Heart left ventricle (tissue), 16 donors: ENCODE data around the gene NR3C1. TPM values are rescaled to one million over a fixed set of nuclear protein-coding genes. Genes with fewer than 3 reads are reported as not detected.

ENCODE experiments used
- ATAC-seq, 4 donors: fragments of 200-7000 bp; cut with Tn5 transposase; one replicate each; pipeline ENCODE4 v1.9.1; 2020 to 2022; ENCODE audit warnings: moderate library complexity in 4 of 4, mild to moderate bottlenecking in 3 of 4, moderate number of reproducible peaks in 1 of 4
- DNase-seq, 5 donors: peaks; one replicate each; pipeline ENCODE4 v3.0.0-alpha.2; 2020
- H3K27ac ChIP-seq, 12 donors: fragments of 200-600 bp; sonication (generic) in 4 of 12; one replicate each; pipeline versions ENCODE4 v1.5.0 to v1.8.0; 2016 to 2022; ENCODE audit warnings: mild to moderate bottlenecking in 2 of 12
- H3K27me3 ChIP-seq, 9 donors: fragments of 200-600 bp; sonication (generic) in 2 of 9; one replicate each; pipeline versions ENCODE4 v1.5.1 to v1.8.0; 2016 to 2022; ENCODE audit warnings: mild to moderate bottlenecking in 3 of 9
- H3K36me3 ChIP-seq, 9 donors: fragments of 200-600 bp; sonication (generic) in 2 of 9; one replicate each; pipeline versions ENCODE4 v1.5.0 to v1.8.0; 2018 to 2022; ENCODE audit warnings: mild to moderate bottlenecking in 2 of 9
- H3K4me1 ChIP-seq, 12 donors: fragments of 200-600 bp; sonication (generic) in 4 of 12; one replicate each; pipeline versions ENCODE4 v1.5.0 to v1.8.0; 2016 to 2022; ENCODE audit warnings: mild to moderate bottlenecking in 3 of 12
- H3K4me3 ChIP-seq, 12 donors: fragments of 200-600 bp; sonication (generic) in 4 of 12; one replicate each; pipeline versions ENCODE4 v1.5.0 to v1.8.0; 2017 to 2022; ENCODE audit warnings: mild to moderate bottlenecking in 9 of 12, moderate library complexity in 4 of 12
- H3K9me3 ChIP-seq, 12 donors: fragments of 200-600 bp; sonication (generic) in 4 of 12; one replicate each; pipeline versions ENCODE4 v1.5.0 to v1.8.0; 2016 to 2022; ENCODE audit warnings: mild to moderate bottlenecking in 1 of 12
- POLR2A ChIP-seq, 2 donors: fragments of 450-650 bp; IDR thresholded peaks; one replicate each; pipeline ENCODE4 v1.6.1; 2017; ENCODE audit warnings: antibody characterized with exemption in 2 of 2, mild to moderate bottlenecking in 2 of 2, moderate library complexity in 2 of 2
- WGBS, 4 donors: extraction: QIAGEN DNeasy Blood & Tissue Kit in 2 of 4; methylation state at CpG; one replicate each; pipeline versions ENCODE4 v1.1.5 to v1.1.7; 2013 to 2018; 5-methylcytosine and 5-hydroxymethylcytosine counted together
- intact Hi-C, 10 donors: fragments of 100-400 bp; cut with DNase I; formaldehyde crosslinking; loops; one replicate each; pipeline versions ENCODE4 v1.11.1 to v1.14.2; 2022
- polyA plus RNA-seq, 2 donors: library from polyadenylated mRNA; stranded (reverse); fragments of 200-250 nt; gene quantifications; one replicate each; pipeline ENCODE4 v1.2.3, GENCODE V29; 2013
- total RNA-seq, 9 donors: library from RNA; depleted of rRNA in 2 of 9; stranded (reverse); fragments of >200 nt in 2 of 9; fragmentation: NEBNext Ultra II Directional in 3 of 9; extraction: Animal tissue kit (Norgen Biotek cat#: 25700) in 3 of 9; gene quantifications; one replicate each; pipeline versions ENCODE4 v1.1.0 to v1.2.4, GENCODE V29; 2016 to 2023
- TF ChIP-seq, protein P1 (sequence below), 12 donors: fragments of 200-600 bp; sonication (generic) in 4 of 12; IDR thresholded peaks; one replicate each; pipeline versions ENCODE4 v1.5.0 to v1.8.0; 2018 to 2022; ENCODE audit warnings: antibody characterized with exemption in 12 of 12, mild to moderate bottlenecking in 5 of 12
- donor health status: ischemic (EF 13 %, LVEDD 7.1; RV severe dilation, severe dysfunction).
- donor health status: healthy with polysubstance abuse.
- donor health status: DM: no; HTN: yes; CAD: no.
- donor health status: DM: no; HTN: no; CAD: no.
- donor health status: ischemic (EF 25% LVEDD 6.9; RV normal size, moderate dysfunction).
- donor health status: ischemic (EF 25% LVEDD 5.7; RV mildly dilated, moderate dysfunction).
- donor health status: healthy.
- donor health status: DM: yes; HTN: yes; CAD: no.
- donor health status: ischemic (EF 35%, LVEDD 5.7; RV mildly dilated, moderate dysfunction).
- donor health status: nonischemic (EF 11% LVEDD 7.7; RV severe dilation, severe dysfunction).
- donor health status: DM: yes; HTN: yes; CAD: no.
- donor health status: PGD.
- donor health status: ischemic (EF 29% LVEDD 5.4; RV normal size, mild dysfunction).
- donor health status: nonischemic (EF 23%, LVEDD 6.1; RV moderate dilation, normal function).

Gene NR3C1
- total and polyA plus RNA-seq, 11 donors: 10.4 to 73.7 (median 45.3) TPM

- no peak for TF ChIP-seq POLR2A (IDR thresholded peaks at IDR 0.05)
- TF ChIP-seq, protein P1, sequence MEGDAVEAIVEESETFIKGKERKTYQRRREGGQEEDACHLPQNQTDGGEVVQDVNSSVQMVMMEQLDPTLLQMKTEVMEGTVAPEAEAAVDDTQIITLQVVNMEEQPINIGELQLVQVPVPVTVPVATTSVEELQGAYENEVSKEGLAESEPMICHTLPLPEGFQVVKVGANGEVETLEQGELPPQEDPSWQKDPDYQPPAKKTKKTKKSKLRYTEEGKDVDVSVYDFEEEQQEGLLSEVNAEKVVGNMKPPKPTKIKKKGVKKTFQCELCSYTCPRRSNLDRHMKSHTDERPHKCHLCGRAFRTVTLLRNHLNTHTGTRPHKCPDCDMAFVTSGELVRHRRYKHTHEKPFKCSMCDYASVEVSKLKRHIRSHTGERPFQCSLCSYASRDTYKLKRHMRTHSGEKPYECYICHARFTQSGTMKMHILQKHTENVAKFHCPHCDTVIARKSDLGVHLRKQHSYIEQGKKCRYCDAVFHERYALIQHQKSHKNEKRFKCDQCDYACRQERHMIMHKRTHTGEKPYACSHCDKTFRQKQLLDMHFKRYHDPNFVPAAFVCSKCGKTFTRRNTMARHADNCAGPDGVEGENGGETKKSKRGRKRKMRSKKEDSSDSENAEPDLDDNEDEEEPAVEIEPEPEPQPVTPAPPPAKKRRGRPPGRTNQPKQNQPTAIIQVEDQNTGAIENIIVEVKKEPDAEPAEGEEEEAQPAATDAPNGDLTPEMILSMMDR (IDR thresholded peaks at IDR 0.05): no peak
- no peak for ATAC-seq
- no peak overlapping the region for H3K4me3 ChIP-seq
- no peaks in the 10 kb centered on the region for H3K27me3 ChIP-seq
- peaks cover 0 to 4% (median 0%) of the 10 kb centered on the region in 12 donors for H3K4me1 ChIP-seq
- peaks cover 0 to 23% (median 14%) of the 10 kb centered on the region in 9 donors for H3K36me3 ChIP-seq
- peaks cover 0 to 7% (median 0%) of the 10 kb centered on the region in 12 donors for H3K9me3 ChIP-seq
- no peak for DNase-seq
- no peak overlapping the region for H3K27ac ChIP-seq
- WGBS, 4 donors: 82 to 96% (median 89%) methylated on average over 1 of the region's 1 CpG
- intact Hi-C loops: loop anchor here in 1 of 10 donors (10.0 kb wide), 1 partner anchor 50 kb away; no protein-coding TSS in a partner anchor
These were observed 128.5 kb downstream of the NR3C1 start for GRCh38 chr5:143274952-143275351.

- intact Hi-C loops: loop anchor here in 1 of 10 donors (10.0 kb wide), 1 partner anchor 47 kb away; no protein-coding TSS in a partner anchor
- DNase-seq (no peak), ATAC-seq (no peak)
- H3K27me3 ChIP-seq: no peaks in the 10 kb centered on the region
- no peak for TF ChIP-seq POLR2A (IDR thresholded peaks at IDR 0.05)
- TF ChIP-seq, protein P1 (IDR thresholded peaks at IDR 0.05): no peak
- WGBS, 4 donors: 93 to 100% (median 98%) methylated on average over 2 of the region's 2 CpGs
- peaks cover 0 to 42% (median 14%) of the 10 kb centered on the region in 12 donors for H3K9me3 ChIP-seq
- H3K36me3 ChIP-seq: no peaks in the 10 kb centered on the region
- H3K4me1 ChIP-seq: peaks cover 0 to 4% (median 0%) of the 10 kb centered on the region in 12 donors
- H3K27ac ChIP-seq: no peak overlapping the region
- no peak overlapping the region for H3K4me3 ChIP-seq
These were observed 132.1 kb downstream of the NR3C1 start for GRCh38 chr5:143271431-143271830.

GRCh38 chr5:143268388-143268787 is 135.1 kb downstream of the NR3C1 start:
- no peak for TF ChIP-seq POLR2A (IDR thresholded peaks at IDR 0.05)
- TF ChIP-seq, protein P1 (IDR thresholded peaks at IDR 0.05): no peak
- Histone ChIP-seq H3K9me3 (peaks cover 0 to 49% (median 15%) of the 10 kb centered on the region in 12 donors), H3K27me3 (no peaks in the 10 kb centered on the region), H3K27ac (no peak overlapping the region), H3K4me1 (no peaks in the 10 kb centered on the region), H3K4me3 (no peak overlapping the region), H3K36me3 (no peaks in the 10 kb centered on the region)
- intact Hi-C loops: no loop called here
- DNase-seq: no peak
- no peak for ATAC-seq
- WGBS, 4 donors: 96 to 100% (median 98%) methylated on average over 2 of the region's 2 CpGs

- intact Hi-C loops: no loop called here
These were observed 136.3 kb downstream of the NR3C1 start for GRCh38 chr5:143267186-143267585.

More at GRCh38 chr5:143267186-143267585, 136.3 kb downstream of the NR3C1 start:
- no peak overlapping the region for H3K27ac ChIP-seq
- H3K9me3 ChIP-seq: peaks cover 0 to 49% (median 15%) of the 10 kb centered on the region in 12 donors
- DNase-seq (no peak), ATAC-seq (no peak)
- WGBS, 4 donors: 97 to 99% (median 98%) methylated on average over 2 of the region's 2 CpGs
- TF ChIP-seq, protein P1 (IDR thresholded peaks at IDR 0.05): no peak
- TF ChIP-seq POLR2A (IDR thresholded peaks at IDR 0.05): no peak
- no peaks in the 10 kb centered on the region for H3K27me3 ChIP-seq
- no peaks in the 10 kb centered on the region for H3K36me3 ChIP-seq
- no peak overlapping the region for H3K4me3 ChIP-seq
- H3K4me1 ChIP-seq: no peaks in the 10 kb centered on the region
